Heart right ventricle (tissue), 16 donors: ENCODE measurements around the gene CDIPT. TPM values are rescaled to one million over a fixed set of nuclear protein-coding genes. Genes with fewer than 3 reads are reported as not detected.
A peak's percentile ranks its signal among the peaks of the same experiment; 100 is the strongest.

Experiments
- ATAC-seq, 8 donors: fragments of 200-7000 bp; cut with Tn5 transposase; one replicate each; pipeline ENCODE4 v1.9.1; 2020; ENCODE audit warnings: mild to moderate bottlenecking in 8 of 8, moderate library complexity in 8 of 8, moderate number of reproducible peaks in 1 of 8
- DNase-seq, 2 donors: peaks; one replicate each; pipeline ENCODE4 v3.0.0-alpha.2; 2020
- H3K27ac ChIP-seq, 10 donors: fragments of 200-600 bp; sonication (generic) in 2 of 10; one replicate each; pipeline versions ENCODE4 v1.5.0 to v1.8.0; 2020 to 2022; ENCODE audit warnings: mild to moderate bottlenecking in 3 of 10
- H3K27me3 ChIP-seq, 7 donors: fragments of 200-600 bp; one replicate each; pipeline ENCODE4 v1.8.0; 2021 to 2022; ENCODE audit warnings: mild to moderate bottlenecking in 2 of 7
- H3K36me3 ChIP-seq, 9 donors: fragments of 200-600 bp; sonication (generic) in 1 of 9; one replicate each; pipeline versions ENCODE4 v1.5.0 to v1.8.0; 2020 to 2022; ENCODE audit warnings: mild to moderate bottlenecking in 2 of 9
- H3K4me1 ChIP-seq, 9 donors: fragments of 200-600 bp; sonication (generic) in 1 of 9; one replicate each; pipeline versions ENCODE4 v1.5.0 to v1.8.0; 2020 to 2022; ENCODE audit warnings: mild to moderate bottlenecking in 4 of 9
- H3K4me3 ChIP-seq, 10 donors: fragments of 200-600 bp; sonication (generic) in 2 of 10; one replicate each; pipeline versions ENCODE4 v1.5.0 to v1.8.0; 2020 to 2022; ENCODE audit warnings: mild to moderate bottlenecking in 7 of 10, moderate library complexity in 2 of 10
- H3K9me3 ChIP-seq, 11 donors: fragments of 200-600 bp in 10 of 11; sonication (generic) in 2 of 11; one replicate each; pipeline versions ENCODE4 v1.5.0 to v1.8.0; 2013 to 2022; ENCODE audit warnings: mild to moderate bottlenecking in 2 of 11, control low read depth in 1 of 11, moderate library complexity in 1 of 11
- CTCF ChIP-seq, 9 donors: fragments of 200-600 bp; sonication (generic) in 2 of 9; IDR thresholded peaks; one replicate each; pipeline versions ENCODE4 v1.5.0 to v1.8.0; 2021 to 2022; ENCODE audit warnings: antibody characterized with exemption in 9 of 9, mild to moderate bottlenecking in 5 of 9, moderate library complexity in 1 of 9
- WGBS, 2 donors: extraction: QIAGEN DNeasy Blood & Tissue Kit; methylation state at CpG; one replicate each; pipeline ENCODE4 v1.1.7; 2013; ENCODE audit warnings: inconsistent platforms in 1 of 2; 5-methylcytosine and 5-hydroxymethylcytosine counted together
- intact Hi-C, 10 donors: fragments of 100-400 bp; cut with DNase I; formaldehyde crosslinking; loops; one replicate each; pipeline versions ENCODE4 v1.11.1 to v1.14.2; 2022
- long read RNA-seq, 3 donors: library from polyadenylated mRNA; unstranded; transcript quantifications; one replicate each; pipeline ENCODE4 v2.0.0, GENCODE V29; 2020 to 2021
- polyA plus RNA-seq, 2 donors: library from polyadenylated mRNA; stranded (reverse); fragments of 200-250 nt; gene quantifications; one replicate each; pipeline ENCODE4 v1.2.3, GENCODE V29; 2013
- total RNA-seq, 10 donors: library from RNA; stranded (reverse); fragmentation: NEBNext Ultra II Directional in 3 of 10; extraction: Animal tissue kit (Norgen Biotek cat#: 25700) in 3 of 10; gene quantifications; one replicate each; pipeline versions ENCODE4 v1.2.1 to v1.2.4, GENCODE V29; 2021 to 2023
- donor health status: Arrhythmogenic right ventricular cardiomyopathy.
- donor health status: ischemic (EF 13 %, LVEDD 7.1; RV severe dilation, severe dysfunction).
- donor health status: healthy with polysubstance abuse.
- donor health status: DM: no; HTN: yes; CAD: no.
- donor health status: DM: no; HTN: no; CAD: no.
- donor health status: ischemic (EF 25% LVEDD 6.9; RV normal size, moderate dysfunction).
- donor health status: ischemic (EF 25% LVEDD 5.7; RV mildly dilated, moderate dysfunction).
- donor health status: healthy.
- donor health status: DM: yes; HTN: yes; CAD: no.
- donor health status: Ischemic cardiomyopathy.
- donor health status: ischemic (EF 35%, LVEDD 5.7; RV mildly dilated, moderate dysfunction).
- donor health status: nonischemic (EF 11% LVEDD 7.7; RV severe dilation, severe dysfunction).
- donor health status: DM: yes; HTN: yes; CAD: no.
- donor health status: PGD.
- donor health status: ischemic (EF 29% LVEDD 5.4; RV normal size, mild dysfunction).
- donor health status: nonischemic (EF 23%, LVEDD 6.1; RV moderate dilation, normal function).

CDIPT gene, protein sequence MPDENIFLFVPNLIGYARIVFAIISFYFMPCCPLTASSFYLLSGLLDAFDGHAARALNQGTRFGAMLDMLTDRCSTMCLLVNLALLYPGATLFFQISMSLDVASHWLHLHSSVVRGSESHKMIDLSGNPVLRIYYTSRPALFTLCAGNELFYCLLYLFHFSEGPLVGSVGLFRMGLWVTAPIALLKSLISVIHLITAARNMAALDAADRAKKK
- 10 to 100 TPM; 61.8 to 87.0 (median 72.7) TPM for total RNA-seq
- polyA plus RNA-seq, result 10 to 100 TPM; 55.1 to 99.6 TPM
- long read RNA-seq, donor 1, transcript CDIPT-201 (6 exons, 2,353 nt), result major isoform, 102 of 132 reads
- long read RNA-seq, donor 1, partial matches to known transcripts, result 18 of 132 reads
- long read RNA-seq, donor 1, other reads (novel, unspliced or antisense), result 10 of 132 reads
- long read RNA-seq, donor 2, transcript CDIPT-201 (6 exons, 2,353 nt), result major isoform, 73 of 98 reads
- long read RNA-seq, donor 2, partial matches to known transcripts, result 13 of 98 reads
- long read RNA-seq, donor 2, other reads (novel, unspliced or antisense), result 6 of 98 reads
- long read RNA-seq, donor 3, transcript CDIPT-201 (6 exons, 2,353 nt), result major isoform, 44 of 65 reads
- long read RNA-seq, donor 3, partial matches to known transcripts, result 17 of 65 reads
- long read RNA-seq, donor 3, other reads (novel, unspliced or antisense), result 1 of 65 reads

GRCh38 chr16:29862884-29863668 is at the start of gene CDIPT:
Gene CDIPT (minus strand): TSS chr16:29863226. CDS start chr16:29862857, 369 bp downstream.
- no peaks in the 10 kb centered on the region for H3K27me3 ChIP-seq
- H3K9me3 ChIP-seq, result no peaks in the 10 kb centered on the region
- peak within 1 kb of the TSS; percentile 85 to 98 (median 94) for H3K27ac ChIP-seq
- intact Hi-C loops, result loop anchor here in 7 of 10 donors (1.0 to 10.0 kb wide), 8 partner anchors 41 to 159 kb away; partner anchors contain the start of genes PAGR1 (in 5 of the 7), C16orf92 (in 1 of the 7), HIRIP3 (in 1 of the 7) and INO80E (in 1 of the 7)
- ATAC-seq (peak; percentile 97 to 99 (median 98)), DNase-seq (peak; percentile 91 to 96)
- WGBS, 2 donors, result 0 to 1% methylated on average over 57 of the region's 57 CpGs
- peaks cover 8 to 25% (median 19%) of the 10 kb centered on the region in 9 donors for H3K4me1 ChIP-seq
- peak within 1 kb of the TSS; percentile 65 to 99 (median 91) for H3K4me3 ChIP-seq
- peaks cover 0 to 34% (median 26%) of the 10 kb centered on the region in 9 donors for H3K36me3 ChIP-seq
- TF ChIP-seq CTCF (IDR thresholded peaks at IDR 0.05), result peak; percentile 17 to 76 (median 52)

- no peaks in the 10 kb centered on the region for H3K9me3 ChIP-seq
- no peaks in the 10 kb centered on the region for H3K27me3 ChIP-seq
- DNase-seq, result no peak
- H3K4me1 ChIP-seq, result no peaks in the 10 kb centered on the region
- no peak overlapping the region for H3K27ac ChIP-seq
- ATAC-seq, result no peak
- H3K4me3 ChIP-seq, result no peak overlapping the region
- peaks cover 0 to 36% (median 0%) of the 10 kb centered on the region in 9 donors for H3K36me3 ChIP-seq
- 60 to 64% methylated on average over 11 of the region's 11 CpGs for WGBS, 2 donors
- intact Hi-C loops, result no loop called here
- no peak for TF ChIP-seq CTCF (IDR thresholded peaks at IDR 0.05)
Observed at GRCh38 chr16:29912087-29912486, 49.1 kb upstream of the CDIPT start.

GRCh38 chr16:29911676-29912010 is 48.6 kb upstream of the CDIPT start:
- H3K4me1 ChIP-seq, result no peaks in the 10 kb centered on the region
- H3K27me3 ChIP-seq, result no peaks in the 10 kb centered on the region
- TF ChIP-seq CTCF (IDR thresholded peaks at IDR 0.05), result no peak
- intact Hi-C loops, result no loop called here
- H3K9me3 ChIP-seq, result no peaks in the 10 kb centered on the region
- WGBS, 2 donors, result 70 to 77% methylated on average over 15 of the region's 15 CpGs
- peaks cover 0 to 33% (median 0%) of the 10 kb centered on the region in 9 donors for H3K36me3 ChIP-seq
- H3K27ac ChIP-seq, result no peak overlapping the region
- DNase-seq (no peak), ATAC-seq (peak in 3 of 8 donors; percentile 33 to 50 (median 33))
- H3K4me3 ChIP-seq, result no peak overlapping the region
